Epithelial cell of esophagus (primary cell): Measurements from ENCODE around the gene UACA.

Experiments
- DNase-seq: peaks from one replicate; pipeline ENCODE4 v3.0.0; 2010; ENCODE audit warnings: low read depth
- H3K4me3 ChIP-seq: 2 replicates; pipeline ENCODE4 v1.5.1; 2011; ENCODE audit warnings: mild to moderate bottlenecking, low read length, control low read depth
- CTCF ChIP-seq: IDR thresholded peaks from 2 replicates; pipeline ENCODE4 v1.5.1; 2011; ENCODE audit warnings: low read depth, mild to moderate bottlenecking, low read length, control low read depth, inconsistent platforms; ENCODE audit not compliant: insufficient read depth; ENCODE audit errors: missing control alignments

The UACA gene

DNA sequence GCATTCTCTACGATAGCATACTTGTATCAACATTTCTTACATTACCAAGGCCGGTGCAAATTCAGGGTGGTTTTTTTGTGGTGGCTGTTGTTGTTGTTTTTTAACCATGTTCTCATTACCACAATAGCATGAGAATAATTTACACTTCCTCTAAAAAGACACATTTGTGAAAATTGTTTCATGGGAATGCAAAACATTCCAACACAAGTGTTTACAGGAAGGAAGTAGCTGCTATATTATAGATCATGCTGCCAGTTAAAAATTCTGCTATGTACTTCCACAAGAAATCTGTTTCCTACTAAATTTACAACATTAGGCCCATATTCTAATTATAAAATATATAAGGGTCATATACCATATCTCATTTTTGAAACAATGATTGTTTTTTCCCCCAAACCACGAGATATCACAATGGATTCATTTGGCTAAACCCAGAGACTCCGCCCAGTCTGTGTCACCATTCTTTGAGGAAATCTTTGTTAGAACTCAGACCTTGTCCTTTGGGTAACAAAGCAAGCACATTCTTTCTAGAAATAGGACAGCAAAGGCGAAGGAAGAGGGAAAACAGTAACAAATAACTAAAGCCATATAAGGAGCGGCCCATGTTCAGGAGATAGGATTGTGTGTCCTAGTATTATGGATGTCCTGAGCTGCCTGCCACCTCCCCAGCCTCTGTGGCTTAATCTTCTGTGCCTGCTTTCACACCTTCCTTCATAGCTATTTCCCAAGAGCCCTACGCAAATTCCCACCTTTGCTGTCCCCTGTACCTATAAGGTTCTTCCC lies 60.1 kb downstream of the UACA start:
- DNase-seq: peak; percentile 29
- no peak for TF ChIP-seq CTCF
- no peak overlapping the region for H3K4me3 ChIP-seq

- H3K4me3 ChIP-seq: no peak overlapping the region
- DNase-seq: no peak
- TF ChIP-seq CTCF: no peak
These were observed 60.8 kb downstream of the UACA start for GRCh38 chr15:70702584-70702983.

- peak; percentile 58 for DNase-seq
- no peak for TF ChIP-seq CTCF
- no peak overlapping the region for H3K4me3 ChIP-seq
These were observed 61.3 kb downstream of the UACA start for GRCh38 chr15:70701891-70702568.

GRCh38 chr15:70701171-70701570 lies 62.2 kb downstream of the UACA start:
- DNase-seq: no peak
- no peak for TF ChIP-seq CTCF
- H3K4me3 ChIP-seq: no peak overlapping the region

GRCh38 chr15:70699890-70700289 lies 63.5 kb downstream of the UACA start:
- H3K4me3 ChIP-seq: no peak overlapping the region
- no peak for DNase-seq
- TF ChIP-seq CTCF: no peak

DNA sequence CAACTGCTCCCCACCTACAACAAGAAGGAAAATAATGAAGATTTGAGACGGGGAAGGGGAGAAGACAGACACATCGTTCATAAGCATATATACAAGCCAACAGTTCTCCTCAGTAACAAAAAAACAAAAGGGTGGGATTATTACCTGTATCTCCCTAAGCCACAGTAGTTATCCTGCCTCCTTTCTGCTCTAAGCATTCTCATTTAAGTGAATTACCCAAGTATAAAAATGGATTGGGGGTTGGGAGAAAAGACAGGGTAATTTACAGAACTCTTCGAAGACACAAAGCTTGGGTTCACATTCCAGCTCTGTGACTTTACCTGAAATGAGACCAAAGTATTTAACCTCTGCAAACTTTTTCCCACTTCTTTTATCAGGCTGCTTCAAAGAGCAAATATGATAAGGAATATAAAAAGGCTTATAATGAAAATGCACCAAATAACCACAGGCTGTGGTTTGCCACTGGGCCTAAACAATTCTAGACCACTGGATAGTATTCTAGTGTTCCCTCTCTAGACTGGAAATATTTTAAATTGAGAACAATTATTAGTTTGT lies 64.4 kb downstream of the UACA start:
- no peak overlapping the region for H3K4me3 ChIP-seq
- no peak for DNase-seq
- TF ChIP-seq CTCF: no peak

- H3K4me3 ChIP-seq: no peak overlapping the region
- DNase-seq: no peak
- no peak for TF ChIP-seq CTCF
These were observed 64.9 kb downstream of the UACA start for GRCh38 chr15:70698426-70698825.
